Tibial artery (tissue), 4 donors: ENCODE data around the gene EGFL7.

Source experiments
- DNase-seq, 2 donors: peaks; one replicate each; pipeline ENCODE4 v3.0.0-alpha.2; 2019
- H3K27ac ChIP-seq, 2 donors: fragments of 200-600 bp; sonication (generic) in 1 of 2; 1 replicate in 1 of 2; 2 replicates in 1 of 2; pipeline ENCODE4 v1.5.1; 2018 to 2019; ENCODE audit warnings: mild to moderate bottlenecking in 1 of 2
- H3K27me3 ChIP-seq, 2 donors: fragments of 200-600 bp; sonication (generic) in 1 of 2; one replicate each; pipeline versions ENCODE4 v1.5.1 to v1.6.0; 2016 to 2019
- H3K36me3 ChIP-seq, 3 donors: fragments of 200-600 bp; sonication (generic) in 2 of 3; one replicate each; pipeline ENCODE4 v1.5.1; 2016 to 2019; ENCODE audit warnings: mild to moderate bottlenecking in 2 of 3
- H3K4me1 ChIP-seq, 4 donors: fragments of 200-600 bp; sonication (generic) in 2 of 4; 1 replicate in 3 of 4; 2 replicates in 1 of 4; pipeline ENCODE4 v1.5.1; 2016 to 2019
- H3K4me3 ChIP-seq, 2 donors: fragments of 200-600 bp; sonication (generic) in 1 of 2; 1 replicate in 1 of 2; 2 replicates in 1 of 2; pipeline ENCODE4 v1.5.1; 2018 to 2019; ENCODE audit warnings: mild to moderate bottlenecking in 2 of 2
- H3K9me3 ChIP-seq, 3 donors: fragments of 200-600 bp; sonication (generic) in 1 of 3; one replicate each; pipeline ENCODE4 v1.5.1; 2016 to 2019
- CTCF ChIP-seq, 2 experiments: fragments of 200-600 bp in 1 of 2; fragments of 450-650 bp in 1 of 2; IDR thresholded peaks; one replicate each; pipeline ENCODE4 v1.5.1; 2017 to 2019; ENCODE audit warnings: antibody characterized with exemption in 2 of 2, mild to moderate bottlenecking in 1 of 2, moderate library complexity in 1 of 2
- intact Hi-C: fragments of 100-400 bp; cut with DNase I; formaldehyde crosslinking; loops from one replicate; pipeline ENCODE4 v1.15.0; 2023; ENCODE audit warnings: low total_unique reads

Gene EGFL7

GRCh38 chr9:136656183-136656738 lies 6.5 kb upstream of the EGFL7 start:
- Histone ChIP-seq H3K4me1 (no peaks in the 10 kb centered on the region), H3K27ac (peak overlapping the region in 1 of 2 donors; percentile 26), H3K27me3 (peaks cover 0 to 74% of the 10 kb centered on the region in 2 donors), H3K9me3 (no peaks in the 10 kb centered on the region), H3K36me3 (no peaks in the 10 kb centered on the region), H3K4me3 (peak overlapping the region in 1 of 2 donors; percentile 11)
- intact Hi-C loops = no loop called here
- peak in 1 of 2 donors; percentile 63 for DNase-seq
- no peak for TF ChIP-seq CTCF (IDR thresholded peaks at IDR 0.05)

GRCh38 chr9:136656795-136657611 lies 5.7 kb upstream of the EGFL7 start:
- peaks cover 0 to 81% of the 10 kb centered on the region in 2 donors for H3K27me3 ChIP-seq
- H3K36me3 ChIP-seq = no peaks in the 10 kb centered on the region
- DNase-seq = peak in 1 of 2 donors; percentile 66
- H3K9me3 ChIP-seq = no peaks in the 10 kb centered on the region
- intact Hi-C loops = no loop called here
- no peak for TF ChIP-seq CTCF (IDR thresholded peaks at IDR 0.05)
- H3K27ac ChIP-seq = peak overlapping the region in 1 of 2 donors; percentile 26
- H3K4me1 ChIP-seq = no peaks in the 10 kb centered on the region
- peak overlapping the region in 1 of 2 donors; percentile 11 for H3K4me3 ChIP-seq

GRCh38 chr9:136657974-136658848 lies 4.5 kb upstream of the EGFL7 start:
- H3K27ac ChIP-seq = peak overlapping the region in 1 of 2 donors; percentile 1
- H3K36me3 ChIP-seq = no peaks in the 10 kb centered on the region
- H3K27me3 ChIP-seq = peaks cover 0 to 93% of the 10 kb centered on the region in 2 donors
- H3K4me1 ChIP-seq = no peaks in the 10 kb centered on the region
- no peaks in the 10 kb centered on the region for H3K9me3 ChIP-seq
- no peak for DNase-seq
- intact Hi-C loops = no loop called here
- peak overlapping the region; percentile 12 to 14 for H3K4me3 ChIP-seq
- no peak for TF ChIP-seq CTCF (IDR thresholded peaks at IDR 0.05)

GRCh38 chr9:136658849-136659535 lies 3.7 kb upstream of the EGFL7 start:
- Histone ChIP-seq H3K36me3 (peaks cover 0 to 4% (median 0%) of the 10 kb centered on the region in 3 donors), H3K27ac (peak overlapping the region in 1 of 2 donors; percentile 1), H3K27me3 (peaks cover 0 to 95% of the 10 kb centered on the region in 2 donors), H3K4me3 (peak overlapping the region; percentile 12 to 25), H3K9me3 (no peaks in the 10 kb centered on the region), H3K4me1 (no peaks in the 10 kb centered on the region)
- DNase-seq = no peak
- intact Hi-C loops = no loop called here
- no peak for TF ChIP-seq CTCF (IDR thresholded peaks at IDR 0.05)
